Right atrium auricular region (tissue), 2 donors: ENCODE results near the gene SLC9A8. TPM values are rescaled to one million over a fixed set of nuclear protein-coding genes. Genes with fewer than 3 reads are reported as not detected.

Experiments
- DNase-seq: peaks from one replicate; pipeline ENCODE4 v3.0.0-alpha.2; 2019; ENCODE audit warnings: low spot score
- H3K27ac ChIP-seq, 2 donors: fragments of 200-600 bp; sonication (generic); 1 replicate in 1 of 2; 2 replicates in 1 of 2; pipeline ENCODE4 v1.5.1; 2016 to 2019
- H3K27me3 ChIP-seq, 2 donors: fragments of 200-600 bp; sonication (generic); one replicate each; pipeline versions ENCODE4 v1.5.1 to v1.6.0; 2017 to 2019
- H3K36me3 ChIP-seq: fragments of 200-600 bp; sonication (generic); one replicate; pipeline ENCODE4 v1.5.1; 2016
- H3K4me1 ChIP-seq, 2 donors: fragments of 200-600 bp; sonication (generic); one replicate each; pipeline versions ENCODE4 v1.5.1 to v1.6.0; 2017 to 2019
- H3K4me3 ChIP-seq, 2 donors: fragments of 200-600 bp; sonication (generic); 1 replicate in 1 of 2; 2 replicates in 1 of 2; pipeline ENCODE4 v1.5.1; 2017 to 2019; ENCODE audit warnings: mild to moderate bottlenecking in 1 of 2, moderate library complexity in 1 of 2
- H3K9me3 ChIP-seq, 2 donors: fragments of 200-600 bp; sonication (generic); one replicate each; pipeline ENCODE4 v1.5.1; 2019
- CTCF ChIP-seq, 2 donors: fragments of 200-600 bp; sonication (generic); IDR thresholded peaks; one replicate each; pipeline ENCODE4 v1.5.1; 2019; ENCODE audit warnings: antibody characterized with exemption in 2 of 2
- total RNA-seq, 2 donors: library from RNA; depleted of rRNA; stranded (reverse); fragments of >200 nt; gene quantifications; one replicate each; pipeline ENCODE4 v1.1.0, GENCODE V29; 2016

Gene SLC9A8
- total RNA-seq, 2 donors from 2014 or later: 5.8 to 6.3 TPM

- no peak overlapping the region for H3K27ac ChIP-seq
- H3K36me3 ChIP-seq: peaks cover 36% of the 10 kb centered on the region
- no peak for TF ChIP-seq CTCF (IDR thresholded peaks at IDR 0.05)
- H3K27me3 ChIP-seq: no peaks in the 10 kb centered on the region
- peaks cover 0 to 23% of the 10 kb centered on the region in 2 donors for H3K4me1 ChIP-seq
- no peak overlapping the region for H3K4me3 ChIP-seq
- no peak for DNase-seq
- no peaks in the 10 kb centered on the region for H3K9me3 ChIP-seq
Measured at GRCh38 chr20:49905415-49906091, 92.9 kb downstream of the SLC9A8 start.

GRCh38 chr20:49906101-49906604 is 93.5 kb downstream of the SLC9A8 start:
- Histone ChIP-seq H3K27ac (no peak overlapping the region), H3K4me1 (peaks cover 0 to 29% of the 10 kb centered on the region in 2 donors), H3K27me3 (no peaks in the 10 kb centered on the region), H3K4me3 (no peak overlapping the region), H3K36me3 (peaks cover 36% of the 10 kb centered on the region), H3K9me3 (no peaks in the 10 kb centered on the region)
- DNase-seq: no peak
- no peak for TF ChIP-seq CTCF (IDR thresholded peaks at IDR 0.05)

GRCh38 chr20:49906615-49907154 is 94.1 kb downstream of the SLC9A8 start:
- Histone ChIP-seq H3K27me3 (no peaks in the 10 kb centered on the region), H3K36me3 (peaks cover 36% of the 10 kb centered on the region), H3K27ac (no peak overlapping the region), H3K4me1 (peaks cover 0 to 33% of the 10 kb centered on the region in 2 donors), H3K9me3 (no peaks in the 10 kb centered on the region), H3K4me3 (no peak overlapping the region)
- no peak for TF ChIP-seq CTCF (IDR thresholded peaks at IDR 0.05)
- no peak for DNase-seq

GRCh38 chr20:49907405-49908257 is 95.0 kb downstream of the SLC9A8 start:
- TF ChIP-seq CTCF (IDR thresholded peaks at IDR 0.05): no peak
- Histone ChIP-seq H3K27ac (peak overlapping the region in 1 of 2 donors; percentile 15), H3K4me1 (peaks cover 0 to 43% of the 10 kb centered on the region in 2 donors), H3K27me3 (no peaks in the 10 kb centered on the region), H3K4me3 (no peak overlapping the region), H3K9me3 (no peaks in the 10 kb centered on the region), H3K36me3 (peaks cover 36% of the 10 kb centered on the region)
- DNase-seq: no peak

GRCh38 chr20:49908258-49908565 is 95.6 kb downstream of the SLC9A8 start:
- peaks cover 36% of the 10 kb centered on the region for H3K36me3 ChIP-seq
- no peak for TF ChIP-seq CTCF (IDR thresholded peaks at IDR 0.05)
- no peaks in the 10 kb centered on the region for H3K27me3 ChIP-seq
- DNase-seq: no peak
- no peak overlapping the region for H3K4me3 ChIP-seq
- peaks cover 0 to 46% of the 10 kb centered on the region in 2 donors for H3K4me1 ChIP-seq
- no peaks in the 10 kb centered on the region for H3K9me3 ChIP-seq
- H3K27ac ChIP-seq: no peak overlapping the region
